Panc1 (cell line): ENCODE data around the gene PRKD1. TPM values are rescaled to one million over a fixed set of nuclear protein-coding genes. Genes with fewer than 3 reads are reported as not detected.

Source experiments
- ATAC-seq: fragments of 200-7000 bp; cut with Tn5 transposase; 2 replicates; pipeline ENCODE4 v1.9.1; 2020; ENCODE audit warnings: mild to moderate bottlenecking, moderate library complexity
- BruUV-seq: library from RNA; stranded (reverse); fragments of 400-500 nt; replicated peaks from 2 replicates; lab custom pipeline; 2021; lab: Mats Ljungman, UMichigan
- CTCF ChIA-PET: fragments of 300-600 bp; sonication (Branson Sonifier 250); formaldehyde crosslinking; loops from one replicate; lab custom pipeline; 2022; ENCODE audit warnings: antibody characterized with exemption; lab: Charles Lee
- POLR2A ChIA-PET: fragments of 300-600 bp; sonication (Branson Sonifier 250); formaldehyde crosslinking; loops from one replicate; lab custom pipeline; 2022; ENCODE audit warnings: antibody characterized with exemption; lab: Charles Lee
- DNase-seq: peaks from one replicate; pipeline ENCODE4 v3.0.0-alpha.2; 2010; ENCODE audit warnings: low read depth, low spot score
- H3K27ac ChIP-seq: 2 replicates; pipeline ENCODE4 v1.5.1; 2011; ENCODE audit warnings: mild to moderate bottlenecking, low read length, inconsistent platforms
- H3K27me3 ChIP-seq: fragments of 200-500 bp; sonication (Bioruptor generic); 2 replicates; pipeline ENCODE4 v1.6.0; 2014; ENCODE audit warnings: low read length, inconsistent platforms; ENCODE audit not compliant: control insufficient read depth, insufficient read depth
- H3K36me3 ChIP-seq: fragments of 200-500 bp; sonication (Bioruptor generic); 2 replicates; pipeline ENCODE4 v1.5.1; 2014; ENCODE audit warnings: inconsistent platforms, mild to moderate bottlenecking, low read length, moderate library complexity; ENCODE audit not compliant: control insufficient read depth, insufficient read depth
- H3K4me1 ChIP-seq: 2 replicates; pipeline ENCODE4 v1.5.1; 2011; ENCODE audit warnings: inconsistent platforms, mild to moderate bottlenecking, low read length, moderate library complexity; ENCODE audit not compliant: control insufficient read depth, insufficient read depth
- H3K4me3 ChIP-seq, 2 experiments: 2 replicates each; pipeline ENCODE4 v1.5.1; 2011 to 2012; ENCODE audit warnings: low read depth in 2 of 2, low read length in 2 of 2, mild to moderate bottlenecking in 2 of 2, inconsistent platforms in 1 of 2, moderate library complexity in 1 of 2
- H3K9me3 ChIP-seq: fragments of 200-500 bp; sonication (Bioruptor generic); 2 replicates; pipeline ENCODE4 v1.5.1; 2014; ENCODE audit warnings: low read depth, mild to moderate bottlenecking, inconsistent platforms, low read length, moderate library complexity; ENCODE audit not compliant: control insufficient read depth, insufficient read depth
- CTCF ChIP-seq: fragments of 450-650 bp; IDR thresholded peaks from 2 replicates; pipeline ENCODE4 v1.5.1; 2017; ENCODE audit warnings: mild to moderate bottlenecking
- POLR2AphosphoS5 ChIP-seq: IDR thresholded peaks from 2 replicates; pipeline ENCODE4 v1.6.1; 2012; ENCODE audit warnings: mild to moderate bottlenecking, low read depth, low read length, moderate library complexity
- REST ChIP-seq, 2 experiments: IDR thresholded peaks; 2 replicates each; pipeline ENCODE4 v1.6.1; 2011 to 2012; ENCODE audit warnings: low read depth in 2 of 2, control low read depth in 1 of 2, low read length in 1 of 2, mild to moderate bottlenecking in 1 of 2, moderate library complexity in 1 of 2; ENCODE audit not compliant: insufficient read depth in 1 of 2
- SIN3A ChIP-seq: IDR thresholded peaks from 2 replicates; pipeline ENCODE4 v1.6.1; 2012; ENCODE audit warnings: low read depth, mild to moderate bottlenecking, low read length, moderate library complexity, borderline replicate concordance; ENCODE audit not compliant: insufficient read depth
- TCF7L2 ChIP-seq: IDR thresholded peaks from 2 replicates; pipeline ENCODE4 v1.6.1; 2011; ENCODE audit warnings: mild to moderate bottlenecking, low read depth, low read length, inconsistent platforms
- in situ Hi-C: cut with HindIII; loops from 2 replicates; pipeline ENCODE4 v1.10.0; 2016; ENCODE audit warnings: low sequenced_read_pairs, low pct_unique_long_range_greater_than_20kb
- intact Hi-C: fragments of 100-400 bp; cut with micrococcal nuclease; formaldehyde crosslinking; loops from one replicate; pipeline ENCODE4 v1.10.0; 2022; ENCODE audit not compliant: unreplicated experiment
- total RNA-seq: library from RNA; stranded (reverse); gene quantifications from one replicate; pipeline ENCODE4 v1.2.1, GENCODE V29; 2021; ENCODE audit not compliant: unreplicated experiment

PRKD1 gene
- total RNA-seq, 1 experiment from 2014 or later: 8.2 TPM

- Histone ChIP-seq H3K27me3 (no peaks in the 10 kb centered on the region), H3K9me3 (no peaks in the 10 kb centered on the region), H3K4me3 (no peak overlapping the region), H3K36me3 (no peaks in the 10 kb centered on the region), H3K4me1 (0 out of 2 replicates have a peak, but pooled peaks cover 3% of the 10 kb centered on the region), H3K27ac (no peak overlapping the region)
- intact Hi-C loops (no loop called here), in situ Hi-C loops (no loop called here)
- ATAC-seq (no peak), DNase-seq (no peak)
- no TSS peak for BruUV-seq
- no peak for TF ChIP-seq TCF7L2
- TF ChIP-seq POLR2AphosphoS5: no peak
- TF ChIP-seq REST (IDR thresholded peaks at IDR 0.05; ENCODE audit: insufficient read depth in 1 of 2, low read depth in 2 of 2, low read length in 1 of 2): no peak
- TF ChIP-seq CTCF: no peak
- no peak for TF ChIP-seq SIN3A
- CTCF ChIA-PET: no interaction called here
- POLR2A ChIA-PET: no interaction called here
Observed at GRCh38 chr14:29892327-29892726, 35.3 kb downstream of the PRKD1 start.

GRCh38 chr14:29885988-29886387, 41.7 kb downstream of the PRKD1 start:
- POLR2A ChIA-PET: no interaction called here
- CTCF ChIA-PET: no interaction called here
- ATAC-seq (no peak), DNase-seq (no peak)
- BruUV-seq: no TSS peak
- Histone ChIP-seq H3K9me3 (no peaks in the 10 kb centered on the region), H3K36me3 (no peaks in the 10 kb centered on the region), H3K27me3 (no peaks in the 10 kb centered on the region), H3K4me1 (no peaks in the 10 kb centered on the region), H3K27ac (no peak overlapping the region), H3K4me3 (no peak overlapping the region)
- in situ Hi-C loops (no loop called here), intact Hi-C loops (no loop called here)
- TF ChIP-seq REST (IDR thresholded peaks at IDR 0.05; ENCODE audit: insufficient read depth in 1 of 2, low read depth in 2 of 2, low read length in 1 of 2): no peak
- TF ChIP-seq SIN3A: no peak
- TF ChIP-seq POLR2AphosphoS5: no peak
- no peak for TF ChIP-seq TCF7L2
- no peak for TF ChIP-seq CTCF
